IgD-negative memory B cell (primary cell): ENCODE data around the gene KRTAP5-7. TPM values are rescaled to one million over a fixed set of nuclear protein-coding genes. Genes with fewer than 3 reads are reported as not detected.
"Not testable (repeated sequence)": the region's sequence is repeated elsewhere in the genome, so short reads cannot be mapped to it uniquely, and the experiment has no call there.

Experiments
- H3K27ac Mint-ChIP-seq, 3 donors: one replicate each; pipeline ENCODE4 v1.8.0; 2020 to 2022; ENCODE audit warnings: mild to moderate bottlenecking in 3 of 3, mixed read lengths in 3 of 3, moderate library complexity in 1 of 3
- H3K27me3 Mint-ChIP-seq: one replicate; pipeline ENCODE4 v1.8.0; 2021; ENCODE audit warnings: mixed read lengths
- H3K36me3 Mint-ChIP-seq: one replicate; pipeline ENCODE4 v1.8.0; 2020; ENCODE audit warnings: mild to moderate bottlenecking, mixed read lengths
- H3K4me1 Mint-ChIP-seq, 3 donors: one replicate each; pipeline ENCODE4 v1.8.0; 2020 to 2022; ENCODE audit warnings: mixed read lengths in 3 of 3, mild to moderate bottlenecking in 1 of 3
- H3K4me3 Mint-ChIP-seq, 4 donors: one replicate each; pipeline ENCODE4 v1.8.0; 2020 to 2022; ENCODE audit warnings: mild to moderate bottlenecking in 4 of 4, mixed read lengths in 4 of 4, moderate library complexity in 3 of 4
- H3K9me3 Mint-ChIP-seq, 3 donors: one replicate each; pipeline ENCODE4 v1.8.0; 2020 to 2021; ENCODE audit warnings: mixed read lengths in 3 of 3, mild to moderate bottlenecking in 1 of 3
- polyA plus RNA-seq: library from polyadenylated mRNA; unstranded; fragments of 300-500 nt; fragmentation: Illumina TruSeq; gene quantifications from one replicate; pipeline ENCODE4 v1.2.3, GENCODE V29; 2021

Gene KRTAP5-7
- polyA plus RNA-seq, 1 donor from 2014 or later: not detected

GRCh38 chr11:71554996-71555395, 27.9 kb downstream of the KRTAP5-7 start:
- H3K4me3 Mint-ChIP-seq: no peak overlapping the region
- no peaks in the 10 kb centered on the region for H3K27me3 Mint-ChIP-seq
- peaks cover 0 to 1% (median 0%) of the 10 kb centered on the region in 3 donors for H3K9me3 Mint-ChIP-seq
- H3K4me1 Mint-ChIP-seq: peaks cover 0 to 7% (median 1%) of the 10 kb centered on the region in 3 donors
- H3K36me3 Mint-ChIP-seq: no peaks in the 10 kb centered on the region
- H3K27ac Mint-ChIP-seq: no peak overlapping the region

DNA sequence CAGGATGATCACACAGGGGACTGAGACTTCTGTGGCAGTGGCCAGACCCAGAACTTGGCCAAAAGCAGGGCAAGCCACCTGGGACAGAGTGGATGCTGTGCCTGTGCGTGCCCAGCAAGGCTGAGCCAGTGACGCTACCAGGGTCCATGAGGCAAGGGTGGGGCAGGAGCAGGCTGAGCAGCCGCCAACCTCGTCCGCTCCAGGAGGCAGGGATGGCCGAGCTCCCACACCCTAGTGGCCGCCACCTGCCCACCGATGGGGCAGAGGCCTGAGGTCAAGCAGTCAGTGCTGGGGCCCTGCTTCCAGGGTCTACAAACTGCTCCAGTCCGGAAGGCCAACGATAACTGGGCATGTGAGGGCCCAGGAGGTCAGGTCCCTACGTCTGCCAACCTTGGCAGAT, 28.4 kb downstream of the KRTAP5-7 start:
- Mint-ChIP-seq H3K4me3 (no peak overlapping the region), H3K9me3 (peaks cover 0 to 6% (median 2%) of the 10 kb centered on the region in 3 donors), H3K27me3 (peaks cover 1% of the 10 kb centered on the region), H3K27ac (no peak overlapping the region), H3K36me3 (no peaks in the 10 kb centered on the region), H3K4me1 (peaks cover 0 to 2% (median 1%) of the 10 kb centered on the region in 3 donors)

GRCh38 chr11:71556018-71556417, 29.0 kb downstream of the KRTAP5-7 start:
- H3K27ac Mint-ChIP-seq: no peak overlapping the region
- no peaks in the 10 kb centered on the region for H3K36me3 Mint-ChIP-seq
- peaks cover 0 to 2% (median 1%) of the 10 kb centered on the region in 3 donors for H3K4me1 Mint-ChIP-seq
- no peak overlapping the region for H3K4me3 Mint-ChIP-seq
- peaks cover 0 to 10% (median 2%) of the 10 kb centered on the region in 3 donors for H3K9me3 Mint-ChIP-seq
- peaks cover 2% of the 10 kb centered on the region for H3K27me3 Mint-ChIP-seq

GRCh38 chr11:71557257-71557656, 30.2 kb downstream of the KRTAP5-7 start:
- Mint-ChIP-seq H3K9me3 (peaks cover 0 to 12% (median 2%) of the 10 kb centered on the region in 3 donors), H3K4me3 (no peak overlapping the region), H3K27me3 (peaks cover 7% of the 10 kb centered on the region), H3K4me1 (peaks cover 0 to 1% (median 0%) of the 10 kb centered on the region in 3 donors), H3K27ac (no peak overlapping the region), H3K36me3 (no peaks in the 10 kb centered on the region)

- H3K27me3 Mint-ChIP-seq: peaks cover 15% of the 10 kb centered on the region
- no peak overlapping the region for H3K27ac Mint-ChIP-seq
- H3K4me1 Mint-ChIP-seq: peaks cover 0 to 5% (median 1%) of the 10 kb centered on the region in 3 donors
- H3K9me3 Mint-ChIP-seq: peaks cover 0 to 12% (median 2%) of the 10 kb centered on the region in 3 donors
- H3K36me3 Mint-ChIP-seq: no peaks in the 10 kb centered on the region
- H3K4me3 Mint-ChIP-seq: no peak overlapping the region
Measured at GRCh38 chr11:71558996-71559395, 31.9 kb downstream of the KRTAP5-7 start.

- Mint-ChIP-seq H3K36me3 (no peaks in the 10 kb centered on the region), H3K9me3 (peaks cover 0 to 12% (median 4%) of the 10 kb centered on the region in 3 donors), H3K27ac (no peak overlapping the region), H3K4me1 (peaks cover 0 to 5% (median 1%) of the 10 kb centered on the region in 3 donors), H3K27me3 (peaks cover 21% of the 10 kb centered on the region), H3K4me3 (no peak overlapping the region)
Measured at GRCh38 chr11:71562120-71562519, 35.1 kb downstream of the KRTAP5-7 start.

GRCh38 chr11:71563406-71563805, 36.3 kb downstream of the KRTAP5-7 start:
- H3K27me3 Mint-ChIP-seq: peaks cover 21% of the 10 kb centered on the region
- no peak overlapping the region for H3K27ac Mint-ChIP-seq
- H3K36me3 Mint-ChIP-seq: no peaks in the 10 kb centered on the region
- H3K4me3 Mint-ChIP-seq: no peak overlapping the region
- peaks cover 0 to 5% (median 0%) of the 10 kb centered on the region in 3 donors for H3K4me1 Mint-ChIP-seq
- peaks cover 0 to 12% (median 4%) of the 10 kb centered on the region in 3 donors for H3K9me3 Mint-ChIP-seq

GRCh38 chr11:71564430-71564829, 37.4 kb downstream of the KRTAP5-7 start:
- H3K27ac Mint-ChIP-seq: no peak overlapping the region
- peaks cover 0 to 12% (median 4%) of the 10 kb centered on the region in 3 donors for H3K9me3 Mint-ChIP-seq
- no peaks in the 10 kb centered on the region for H3K36me3 Mint-ChIP-seq
- H3K4me3 Mint-ChIP-seq: no peak overlapping the region
- peaks cover 0 to 5% (median 0%) of the 10 kb centered on the region in 3 donors for H3K4me1 Mint-ChIP-seq
- H3K27me3 Mint-ChIP-seq: peaks cover 21% of the 10 kb centered on the region

DNA sequence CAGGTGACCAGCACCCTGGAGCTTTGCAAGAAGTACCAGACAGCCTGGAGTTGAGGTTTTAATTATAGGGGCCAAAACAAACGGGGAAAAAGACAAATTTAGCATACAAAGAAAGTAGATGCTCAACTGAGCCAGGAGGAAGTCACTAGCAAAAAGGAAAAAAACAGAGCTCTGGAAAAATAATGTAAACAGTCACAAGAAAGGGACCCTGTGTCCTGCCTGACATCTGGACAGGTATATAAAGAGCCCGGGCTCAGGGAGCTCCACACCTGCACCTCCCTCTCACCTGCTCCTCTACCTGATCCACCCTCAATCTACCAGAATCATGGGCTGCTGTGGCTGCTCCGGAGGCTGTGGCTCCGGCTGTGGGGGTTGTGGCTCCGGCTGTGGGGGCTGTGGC, 38.2 kb downstream of the KRTAP5-7 start, which contains the start of gene KRTAP5-10:
TSS of gene KRTAP5-10 (plus strand) at position 301 of the 400 bp plus-strand sequence. CDS start at position 326, 25 bp downstream.
- Mint-ChIP-seq H3K9me3 (peaks cover 0 to 8% (median 4%) of the 10 kb centered on the region in 3 donors), H3K27ac (no peak within 1 kb of the TSS), H3K4me3 (no peak within 1 kb of the TSS), H3K36me3 (no peaks in the 10 kb centered on the region), H3K27me3 (peaks cover 21% of the 10 kb centered on the region), H3K4me1 (peaks cover 0 to 5% (median 0%) of the 10 kb centered on the region in 3 donors)

DNA sequence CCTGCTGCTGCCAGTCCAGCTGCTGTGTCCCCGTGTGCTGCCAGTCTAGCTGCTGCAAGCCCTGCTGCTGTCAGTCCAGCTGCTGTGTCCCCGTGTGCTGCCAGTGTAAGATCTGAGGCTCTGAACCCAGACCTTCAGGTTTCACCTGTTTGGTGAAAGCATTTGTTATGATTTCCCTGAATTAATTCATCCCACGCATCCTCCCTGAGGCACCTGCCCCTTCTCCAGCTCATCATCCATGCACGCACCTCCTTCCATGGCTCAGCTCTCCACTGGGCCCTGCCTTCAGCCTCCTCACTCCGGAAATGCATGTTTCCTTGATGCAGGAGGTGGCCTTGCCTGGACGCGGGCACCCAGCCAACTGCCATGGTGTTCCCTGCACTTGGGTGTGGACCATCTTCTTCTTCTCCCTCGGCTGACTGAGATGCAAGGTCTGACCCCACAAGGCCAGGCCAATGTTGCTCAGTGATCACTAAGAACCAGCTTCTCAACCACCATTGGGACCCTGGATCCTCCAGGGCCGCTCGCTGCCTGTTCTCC, 39.1 kb downstream of the KRTAP5-7 start:
- Mint-ChIP-seq H3K4me3 (no peak overlapping the region), H3K36me3 (no peaks in the 10 kb centered on the region), H3K27me3 (peaks cover 18% of the 10 kb centered on the region), H3K9me3 (peaks cover under 1 to 3% (median 2%) of the 10 kb centered on the region in 3 donors), H3K27ac (no peak overlapping the region), H3K4me1 (peaks cover 0 to 7% (median 0%) of the 10 kb centered on the region in 3 donors)

DNA sequence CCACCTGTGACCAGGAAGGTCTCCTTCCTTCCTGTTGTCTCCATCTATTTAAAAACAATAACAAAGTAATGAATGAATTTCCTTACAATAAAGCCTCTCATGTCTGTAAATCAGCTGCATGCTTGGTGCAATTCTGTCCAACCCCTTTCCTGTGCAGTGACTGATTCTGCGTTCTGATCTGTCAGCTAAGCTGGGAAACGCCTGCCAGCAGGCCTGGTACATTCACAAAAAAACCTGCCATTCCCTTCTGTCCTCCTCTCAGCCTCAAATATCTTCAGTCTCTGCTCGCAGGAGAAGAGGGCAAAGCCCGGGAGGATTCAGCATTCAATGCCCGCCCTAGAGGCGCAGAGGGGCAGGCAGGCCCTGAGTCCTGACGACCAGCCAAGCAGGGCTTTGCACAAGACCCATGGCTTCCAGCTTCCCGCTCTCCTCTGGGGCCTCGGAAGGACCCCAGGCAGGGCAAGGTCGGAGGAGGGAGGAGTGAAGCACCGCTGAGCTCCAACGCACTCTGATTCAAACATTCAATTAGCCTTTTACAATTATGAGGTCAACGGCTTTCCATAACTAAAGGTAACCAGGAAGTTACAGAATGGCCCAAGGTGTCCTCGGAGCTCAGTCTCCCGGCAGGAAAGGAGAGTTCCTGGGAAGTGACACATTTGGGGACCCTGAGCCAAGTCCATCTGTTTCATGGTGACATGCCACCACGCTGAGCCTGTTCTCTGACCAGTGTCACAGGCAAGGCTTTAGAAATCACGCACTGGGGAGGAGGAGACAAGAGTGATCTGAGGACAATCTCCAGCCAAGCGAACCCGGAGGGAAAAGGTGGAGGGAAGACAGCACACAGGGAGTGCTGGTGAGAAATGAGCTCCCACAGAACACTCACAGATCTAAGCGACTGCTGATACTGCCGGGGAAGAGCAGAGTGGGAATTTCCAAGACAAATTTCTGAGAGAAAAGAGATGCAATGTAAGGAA, 39.8 kb downstream of the KRTAP5-7 start:
- H3K4me3 Mint-ChIP-seq, H3K36me3 Mint-ChIP-seq, H3K27ac Mint-ChIP-seq, H3K4me1 Mint-ChIP-seq, H3K9me3 Mint-ChIP-seq: not testable (repeated sequence)
- peaks cover 14% of the 10 kb centered on the region for H3K27me3 Mint-ChIP-seq

- not testable (repeated sequence) for H3K27ac Mint-ChIP-seq, H3K4me3 Mint-ChIP-seq, H3K4me1 Mint-ChIP-seq, H3K9me3 Mint-ChIP-seq, H3K36me3 Mint-ChIP-seq
- peaks cover 15% of the 10 kb centered on the region for H3K27me3 Mint-ChIP-seq
Measured at GRCh38 chr11:71567633-71568032, 40.6 kb downstream of the KRTAP5-7 start.

DNA sequence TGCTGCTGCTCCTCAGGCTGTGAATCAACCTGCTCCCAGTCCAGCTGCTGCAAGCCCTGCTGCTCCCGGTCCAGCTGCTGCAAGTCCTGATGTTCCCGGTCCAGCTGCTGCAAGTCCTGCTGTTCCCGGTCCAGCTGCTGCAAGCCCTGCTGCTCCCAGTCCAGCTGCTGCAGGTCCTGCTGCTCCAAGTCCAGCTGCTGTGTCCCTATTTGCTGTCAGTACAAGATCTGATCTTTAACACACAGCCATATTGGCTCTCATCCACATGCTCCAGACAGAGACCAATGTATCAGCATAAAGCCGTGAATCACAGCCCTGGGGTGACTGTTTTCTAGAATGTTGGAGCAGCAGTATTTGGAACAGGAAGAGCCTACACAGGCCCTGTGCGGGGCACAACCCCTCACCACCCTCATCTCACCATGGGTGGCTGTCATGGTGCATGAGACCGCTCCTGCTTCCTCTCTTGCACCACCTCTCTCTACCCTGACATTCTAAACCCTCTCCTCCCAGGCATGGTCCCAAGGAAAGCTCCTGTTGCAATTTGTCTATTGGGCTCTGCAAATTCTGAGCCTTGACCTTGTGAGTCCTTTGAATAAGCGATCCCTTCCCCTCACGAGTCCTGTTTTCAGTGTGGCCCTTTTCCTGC, 41.8 kb downstream of the KRTAP5-7 start:
- Mint-ChIP-seq H3K36me3 (no peaks in the 10 kb centered on the region), H3K27ac (peak overlapping the region in 1 of 3 donors; percentile 16), H3K9me3 (peaks cover 0 to 3% (median 2%) of the 10 kb centered on the region in 3 donors), H3K4me3 (no peak overlapping the region), H3K27me3 (peaks cover 15% of the 10 kb centered on the region), H3K4me1 (peaks cover 0 to 2% (median 0%) of the 10 kb centered on the region in 3 donors)

DNA sequence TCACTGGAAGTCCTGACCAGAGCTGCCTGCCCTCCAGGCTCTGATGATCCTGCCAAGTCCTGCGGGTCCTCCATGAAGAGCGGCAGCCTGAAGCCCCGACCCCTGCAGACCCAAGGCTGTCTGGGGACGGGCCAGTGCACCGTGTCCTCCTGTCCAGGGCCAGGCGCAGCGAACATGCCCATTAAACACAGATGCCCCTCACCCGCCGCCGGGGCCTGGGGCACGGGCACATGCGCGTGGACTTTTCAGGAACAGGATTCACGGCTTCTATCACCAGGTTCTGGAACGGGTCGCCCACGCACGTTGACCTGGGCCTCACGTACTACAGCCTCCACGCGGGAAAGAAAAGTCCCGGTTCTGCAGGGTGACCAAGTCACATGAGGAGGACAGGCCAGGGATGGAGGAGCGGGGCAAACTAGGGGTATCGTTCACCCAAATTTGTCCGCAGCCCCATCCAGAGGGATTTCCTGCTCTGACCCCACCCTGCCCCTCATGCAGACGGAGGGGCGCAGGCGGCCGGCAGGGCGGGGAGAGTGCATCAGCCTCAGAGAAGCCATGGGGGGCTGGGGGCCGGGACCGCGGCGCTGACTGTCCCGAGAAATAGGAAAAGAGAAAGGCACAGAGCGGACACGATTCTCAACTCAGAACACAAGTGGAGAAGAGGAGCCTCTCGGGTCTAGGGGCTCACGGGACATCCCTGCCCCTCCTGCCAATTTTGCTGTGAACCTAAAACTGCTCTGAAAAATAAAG, 44.2 kb downstream of the KRTAP5-7 start:
- H3K4me1 Mint-ChIP-seq, H3K27me3 Mint-ChIP-seq: not testable (repeated sequence)

More for the DNA sequence above, 44.2 kb downstream of the KRTAP5-7 start:
- H3K9me3 Mint-ChIP-seq, H3K4me3 Mint-ChIP-seq, H3K36me3 Mint-ChIP-seq, H3K27ac Mint-ChIP-seq: not testable (repeated sequence)
